Measurements from ENCODE around the gene SELENOI. TPM values are rescaled to one million over a fixed set of nuclear protein-coding genes. Genes with fewer than 3 reads are reported as not detected.
"Not testable (repeated sequence)": the region's sequence is repeated elsewhere in the genome, so short reads cannot be mapped to it uniquely, and the experiment has no call there.

The SELENOI gene
- total and polyA plus RNA-seq, 2 donors = 4.6 to 9.1 TPM

DNA sequence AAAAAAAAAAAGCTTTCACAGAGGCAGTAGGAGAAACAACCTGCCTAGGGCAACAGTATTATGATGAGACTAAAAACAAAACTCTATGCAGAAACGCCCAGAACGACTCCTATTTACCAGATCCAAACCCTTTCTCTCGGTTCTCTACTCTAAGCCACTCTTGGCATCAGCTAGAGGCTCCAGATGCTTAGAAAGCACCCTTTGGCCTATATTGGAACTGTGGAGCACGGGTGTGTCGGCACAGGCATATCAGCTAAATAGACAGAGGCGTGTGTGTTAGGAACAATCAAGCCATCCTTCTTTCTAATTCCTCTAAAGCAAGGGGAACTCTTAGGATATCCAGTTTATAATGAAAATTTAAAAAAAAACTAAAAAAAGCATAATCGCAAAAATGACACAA, 40.8 kb upstream of the SELENOI start:
- WGBS = 94% methylated on average over 7 of the region's 7 CpGs
- H3K4me3 ChIP-seq (ENCODE audit: low read length in 2 of 2); DNase-seq (ENCODE audit: low read depth in 6 of 9, low spot score in 9 of 9); H3K9me3 ChIP-seq (ENCODE audit: control insufficient read depth in 2 of 2, insufficient read depth in 1 of 2, low read length in 1 of 2); H3K27ac ChIP-seq (ENCODE audit: low read depth in 1 of 2, low read length in 1 of 2); H3K4me1 ChIP-seq (ENCODE audit: control insufficient read depth in 2 of 2, insufficient read depth in 2 of 2, low read length in 2 of 2); H3K36me3 ChIP-seq (ENCODE audit: control insufficient read depth in 2 of 2, insufficient read depth in 2 of 2, low read length in 1 of 2); H3K27me3 ChIP-seq (ENCODE audit: control insufficient read depth in 2 of 2, insufficient read depth in 1 of 2, low read length in 1 of 2): not testable (repeated sequence)

DNA sequence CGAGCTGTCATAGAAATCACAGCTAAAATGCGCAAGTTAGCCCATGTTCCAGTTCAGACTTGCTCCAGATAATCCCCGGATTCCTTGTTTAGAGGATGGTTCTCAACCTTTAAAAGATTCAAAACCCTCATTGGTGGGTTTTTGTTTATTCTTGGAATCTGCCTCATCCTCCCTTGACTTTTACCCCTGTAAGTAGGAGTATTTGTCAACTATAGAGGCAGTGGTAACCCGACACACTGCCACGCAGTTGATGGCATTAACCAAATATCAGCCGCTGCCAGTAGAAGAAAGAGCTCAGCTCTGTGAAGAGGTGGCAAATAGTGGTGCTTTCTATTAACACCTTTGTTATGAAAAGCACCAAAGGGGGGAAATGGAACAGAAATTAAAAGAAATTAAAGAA, 40.4 kb upstream of the SELENOI start:
- no peaks in the 10 kb centered on the region for H3K9me3 ChIP-seq (ENCODE audit: control insufficient read depth in 2 of 2, insufficient read depth in 1 of 2, low read length in 1 of 2)
- no peaks in the 10 kb centered on the region for H3K36me3 ChIP-seq (ENCODE audit: control insufficient read depth in 2 of 2, insufficient read depth in 2 of 2, low read length in 1 of 2)
- H3K4me3 ChIP-seq (ENCODE audit: low read length in 2 of 2) = no peak overlapping the region
- peak in 1 of 9 donors; percentile 7 for DNase-seq (ENCODE audit: low read depth in 6 of 9, low spot score in 9 of 9)
- peak overlapping the region in 1 of 2 donors; percentile 17 for H3K27ac ChIP-seq (ENCODE audit: low read depth in 1 of 2, low read length in 1 of 2)
- peaks cover 0 to 2% of the 10 kb centered on the region in 2 donors for H3K4me1 ChIP-seq (ENCODE audit: control insufficient read depth in 2 of 2, insufficient read depth in 2 of 2, low read length in 2 of 2)
- H3K27me3 ChIP-seq (ENCODE audit: control insufficient read depth in 2 of 2, insufficient read depth in 1 of 2, low read length in 1 of 2) = no peaks in the 10 kb centered on the region
- WGBS = 94% methylated on average over 6 of the region's 6 CpGs

DNA sequence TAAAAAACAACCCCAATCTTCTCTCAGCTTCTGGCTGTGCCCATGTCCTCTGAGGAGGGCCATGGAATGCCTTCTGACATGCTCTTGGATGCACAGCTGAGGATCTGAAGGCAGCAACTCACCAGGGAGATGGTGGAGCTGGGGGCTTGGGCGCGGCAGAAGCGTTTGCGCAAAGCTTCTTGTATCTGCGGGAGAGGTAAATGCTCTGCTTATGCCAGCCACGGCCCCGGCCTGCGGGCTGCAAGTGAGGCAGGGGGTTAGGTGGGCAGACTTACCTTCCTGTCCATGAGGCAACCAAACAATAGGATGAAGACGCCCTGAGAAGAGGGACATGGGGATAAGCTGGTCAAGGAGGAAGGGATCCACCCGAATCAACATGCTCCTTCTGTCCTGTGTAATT, 36.0 kb upstream of the SELENOI start:
- no peaks in the 10 kb centered on the region for H3K4me1 ChIP-seq (ENCODE audit: control insufficient read depth in 2 of 2, insufficient read depth in 2 of 2, low read length in 2 of 2)
- no peak overlapping the region for H3K27ac ChIP-seq (ENCODE audit: low read depth in 1 of 2, low read length in 1 of 2)
- H3K27me3 ChIP-seq (ENCODE audit: control insufficient read depth in 2 of 2, insufficient read depth in 1 of 2, low read length in 1 of 2) = no peaks in the 10 kb centered on the region
- H3K36me3 ChIP-seq (ENCODE audit: control insufficient read depth in 2 of 2, insufficient read depth in 2 of 2, low read length in 1 of 2) = no peaks in the 10 kb centered on the region
- 88% methylated on average over 10 of the region's 10 CpGs for WGBS
- no peak overlapping the region for H3K4me3 ChIP-seq (ENCODE audit: low read length in 2 of 2)
- H3K9me3 ChIP-seq (ENCODE audit: control insufficient read depth in 2 of 2, insufficient read depth in 1 of 2, low read length in 1 of 2) = no peaks in the 10 kb centered on the region
- no peak for DNase-seq (ENCODE audit: low read depth in 6 of 9, low spot score in 9 of 9)

DNA sequence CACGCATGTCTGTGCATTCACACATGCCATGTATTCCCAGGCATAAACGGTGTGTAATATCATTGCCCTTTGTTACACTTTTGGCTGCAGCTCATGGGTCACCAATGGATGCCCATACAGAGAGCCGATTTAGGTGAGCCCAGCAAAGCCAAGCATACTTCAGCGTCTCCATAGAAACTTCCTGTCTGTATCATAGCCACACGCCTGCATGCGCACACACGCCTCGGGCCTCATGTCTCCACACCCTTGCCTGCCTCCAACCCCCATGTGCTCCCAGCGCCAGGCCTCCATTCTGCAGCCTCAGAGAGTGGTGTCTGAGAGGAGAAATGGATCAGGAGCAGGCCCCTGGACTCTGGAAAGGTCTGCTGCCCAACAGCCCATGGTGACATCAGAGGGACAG, 33.5 kb upstream of the SELENOI start:
- DNase-seq (ENCODE audit: low read depth in 6 of 9, low spot score in 9 of 9) = no peak
- no peaks in the 10 kb centered on the region for H3K4me1 ChIP-seq (ENCODE audit: control insufficient read depth in 2 of 2, insufficient read depth in 2 of 2, low read length in 2 of 2)
- no peaks in the 10 kb centered on the region for H3K27me3 ChIP-seq (ENCODE audit: control insufficient read depth in 2 of 2, insufficient read depth in 1 of 2, low read length in 1 of 2)
- no peak overlapping the region for H3K27ac ChIP-seq (ENCODE audit: low read depth in 1 of 2, low read length in 1 of 2)
- no peak overlapping the region for H3K4me3 ChIP-seq (ENCODE audit: low read length in 2 of 2)
- no peaks in the 10 kb centered on the region for H3K36me3 ChIP-seq (ENCODE audit: control insufficient read depth in 2 of 2, insufficient read depth in 2 of 2, low read length in 1 of 2)
- no peaks in the 10 kb centered on the region for H3K9me3 ChIP-seq (ENCODE audit: control insufficient read depth in 2 of 2, insufficient read depth in 1 of 2, low read length in 1 of 2)
- 84% methylated on average over 9 of the region's 9 CpGs for WGBS

GRCh38 chr2:26313446-26313845, 32.5 kb upstream of the SELENOI start:
- Histone ChIP-seq H3K27ac (ENCODE audit: low read depth in 1 of 2, low read length in 1 of 2) (no peak overlapping the region), H3K27me3 (ENCODE audit: control insufficient read depth in 2 of 2, insufficient read depth in 1 of 2, low read length in 1 of 2) (no peaks in the 10 kb centered on the region), H3K36me3 (ENCODE audit: control insufficient read depth in 2 of 2, insufficient read depth in 2 of 2, low read length in 1 of 2) (no peaks in the 10 kb centered on the region), H3K4me3 (ENCODE audit: low read length in 2 of 2) (no peak overlapping the region), H3K4me1 (ENCODE audit: control insufficient read depth in 2 of 2, insufficient read depth in 2 of 2, low read length in 2 of 2) (no peaks in the 10 kb centered on the region), H3K9me3 (ENCODE audit: control insufficient read depth in 2 of 2, insufficient read depth in 1 of 2, low read length in 1 of 2) (no peaks in the 10 kb centered on the region)
- DNase-seq (ENCODE audit: low read depth in 6 of 9, low spot score in 9 of 9) = no peak
- WGBS = 88% methylated on average over 12 of the region's 12 CpGs

DNA sequence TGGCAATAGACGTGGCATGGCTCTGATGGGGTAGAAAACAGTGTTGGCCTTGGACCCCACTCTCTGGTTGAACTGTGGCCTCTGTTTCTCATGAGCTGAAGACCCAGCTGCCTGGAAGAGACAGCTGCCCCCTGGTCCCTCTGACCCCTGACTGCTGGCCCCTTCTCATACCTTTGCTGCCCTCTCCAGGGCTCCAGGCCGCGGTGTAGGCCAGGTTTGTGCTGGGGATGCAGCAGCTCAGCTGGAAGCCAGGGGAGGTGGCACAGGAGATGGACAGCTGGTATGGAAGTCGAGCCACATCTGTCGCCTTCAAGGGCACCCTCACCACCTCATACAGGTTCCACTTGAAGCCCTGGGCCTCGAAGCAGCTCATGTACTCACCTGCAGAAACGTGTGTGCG, 31.7 kb upstream of the SELENOI start:
- Histone ChIP-seq H3K27me3 (ENCODE audit: control insufficient read depth in 2 of 2, insufficient read depth in 1 of 2, low read length in 1 of 2) (no peaks in the 10 kb centered on the region), H3K4me1 (ENCODE audit: control insufficient read depth in 2 of 2, insufficient read depth in 2 of 2, low read length in 2 of 2) (no peaks in the 10 kb centered on the region), H3K27ac (ENCODE audit: low read depth in 1 of 2, low read length in 1 of 2) (no peak overlapping the region), H3K9me3 (ENCODE audit: control insufficient read depth in 2 of 2, insufficient read depth in 1 of 2, low read length in 1 of 2) (no peaks in the 10 kb centered on the region), H3K36me3 (ENCODE audit: control insufficient read depth in 2 of 2, insufficient read depth in 2 of 2, low read length in 1 of 2) (no peaks in the 10 kb centered on the region), H3K4me3 (ENCODE audit: low read length in 2 of 2) (no peak overlapping the region)
- DNase-seq (ENCODE audit: low read depth in 6 of 9, low spot score in 9 of 9) = no peak
- 91% methylated on average over 8 of the region's 8 CpGs for WGBS

GRCh38 chr2:26316041-26316440, 29.9 kb upstream of the SELENOI start:
- WGBS = 80% methylated on average over 2 of the region's 2 CpGs
- no peaks in the 10 kb centered on the region for H3K36me3 ChIP-seq (ENCODE audit: control insufficient read depth in 2 of 2, insufficient read depth in 2 of 2, low read length in 1 of 2)
- DNase-seq (ENCODE audit: low read depth in 6 of 9, low spot score in 9 of 9) = peak in 1 of 9 donors; percentile 8
- H3K27ac ChIP-seq (ENCODE audit: low read depth in 1 of 2, low read length in 1 of 2) = no peak overlapping the region
- no peaks in the 10 kb centered on the region for H3K4me1 ChIP-seq (ENCODE audit: control insufficient read depth in 2 of 2, insufficient read depth in 2 of 2, low read length in 2 of 2)
- H3K4me3 ChIP-seq (ENCODE audit: low read length in 2 of 2) = no peak overlapping the region
- no peaks in the 10 kb centered on the region for H3K9me3 ChIP-seq (ENCODE audit: control insufficient read depth in 2 of 2, insufficient read depth in 1 of 2, low read length in 1 of 2)
- H3K27me3 ChIP-seq (ENCODE audit: control insufficient read depth in 2 of 2, insufficient read depth in 1 of 2, low read length in 1 of 2) = no peaks in the 10 kb centered on the region

- Histone ChIP-seq H3K4me1 (ENCODE audit: control insufficient read depth in 2 of 2, insufficient read depth in 2 of 2, low read length in 2 of 2) (no peaks in the 10 kb centered on the region), H3K27ac (ENCODE audit: low read depth in 1 of 2, low read length in 1 of 2) (no peak overlapping the region), H3K27me3 (ENCODE audit: control insufficient read depth in 2 of 2, insufficient read depth in 1 of 2, low read length in 1 of 2) (no peaks in the 10 kb centered on the region), H3K4me3 (ENCODE audit: low read length in 2 of 2) (no peak overlapping the region), H3K9me3 (ENCODE audit: control insufficient read depth in 2 of 2, insufficient read depth in 1 of 2, low read length in 1 of 2) (no peaks in the 10 kb centered on the region), H3K36me3 (ENCODE audit: control insufficient read depth in 2 of 2, insufficient read depth in 2 of 2, low read length in 1 of 2) (no peaks in the 10 kb centered on the region)
- no peak for DNase-seq (ENCODE audit: low read depth in 6 of 9, low spot score in 9 of 9)
- 96% methylated on average over 6 of the region's 6 CpGs for WGBS
These were observed 29.1 kb upstream of the SELENOI start for GRCh38 chr2:26316845-26317244.

GRCh38 chr2:26317377-26318105, 28.4 kb upstream of the SELENOI start:
- Histone ChIP-seq H3K9me3 (ENCODE audit: control insufficient read depth in 2 of 2, insufficient read depth in 1 of 2, low read length in 1 of 2) (no peaks in the 10 kb centered on the region), H3K27me3 (ENCODE audit: control insufficient read depth in 2 of 2, insufficient read depth in 1 of 2, low read length in 1 of 2) (no peaks in the 10 kb centered on the region), H3K4me3 (ENCODE audit: low read length in 2 of 2) (no peak overlapping the region), H3K4me1 (ENCODE audit: control insufficient read depth in 2 of 2, insufficient read depth in 2 of 2, low read length in 2 of 2) (no peaks in the 10 kb centered on the region), H3K36me3 (ENCODE audit: control insufficient read depth in 2 of 2, insufficient read depth in 2 of 2, low read length in 1 of 2) (no peaks in the 10 kb centered on the region), H3K27ac (ENCODE audit: low read depth in 1 of 2, low read length in 1 of 2) (no peak overlapping the region)
- no peak for DNase-seq (ENCODE audit: low read depth in 6 of 9, low spot score in 9 of 9)
- 97% methylated on average over 8 of the region's 8 CpGs for WGBS

Data from thymus (tissue), 11 donors.